CD14-positive monocyte (primary cell): ENCODE results near the gene CHTOP. TPM values are rescaled to one million over a fixed set of nuclear protein-coding genes. Genes with fewer than 3 reads are reported as not detected.

Experiments used
- DNase-seq, 3 donors: peaks; one replicate each; pipeline ENCODE4 v3.0.0-alpha.2; 2011 to 2022
- H2AFZ ChIP-seq: 2 replicates; pipeline ENCODE4 v1.6.0; 2012; ENCODE audit warnings: mild to moderate bottlenecking, low read depth, low read length, inconsistent platforms; ENCODE audit not compliant: insufficient read depth, poor library complexity, severe bottlenecking
- H3K27ac ChIP-seq, 2 donors: 1 replicate in 1 of 2; 2 replicates in 1 of 2; pipeline ENCODE4 v1.5.1; 2012 to 2013; ENCODE audit warnings: low read length in 2 of 2, control low read depth in 1 of 2, inconsistent platforms in 1 of 2, low read depth in 1 of 2, mild to moderate bottlenecking in 1 of 2
- H3K27me3 ChIP-seq, 2 donors: one replicate each; pipeline versions ENCODE4 v1.6.0 to v1.6.1; 2011 to 2013; ENCODE audit warnings: low read length in 2 of 2; ENCODE audit not compliant: control insufficient read depth in 2 of 2, insufficient read depth in 2 of 2
- H3K36me3 ChIP-seq, 2 donors: replicated peaks in 1 of 2; 1 replicate in 1 of 2; 2 replicates in 1 of 2; pipeline versions ENCODE4 v1.5.1 to v1.6.1; 2012 to 2013; ENCODE audit warnings: low read length in 2 of 2, control low read depth in 1 of 2, inconsistent platforms in 1 of 2, mild to moderate bottlenecking in 1 of 2; ENCODE audit not compliant: insufficient read depth in 2 of 2, control insufficient read depth in 1 of 2
- H3K4me1 ChIP-seq, 2 donors: 1 replicate in 1 of 2; 2 replicates in 1 of 2; pipeline versions ENCODE4 v1.5.1 to v1.6.1; 2012 to 2013; ENCODE audit warnings: low read length in 2 of 2, control low read depth in 1 of 2, inconsistent platforms in 1 of 2, mild to moderate bottlenecking in 1 of 2, moderate library complexity in 1 of 2; ENCODE audit not compliant: insufficient read depth in 2 of 2, control insufficient read depth in 1 of 2
- H3K4me2 ChIP-seq: replicated peaks from 2 replicates; pipeline ENCODE3; 2012; ENCODE audit warnings: low read length, moderate library complexity, mild to moderate bottlenecking; ENCODE audit not compliant: poor library complexity, severe bottlenecking; ENCODE audit errors: extremely low read depth
- H3K4me3 ChIP-seq, 3 experiments: fragments of 200-600 bp in 1 of 3; sonication (generic) in 1 of 3; replicated peaks in 1 of 3; 1 replicate in 2 of 3; 2 replicates in 1 of 3; pipeline ENCODE4 v1.5.1; 2011 to 2013; ENCODE audit warnings: low read length in 3 of 3, mild to moderate bottlenecking in 3 of 3, control low read depth in 2 of 3, low read depth in 2 of 3, inconsistent platforms in 1 of 3, moderate library complexity in 1 of 3
- H3K79me2 ChIP-seq: 2 replicates; pipeline ENCODE4 v1.6.0; 2012; ENCODE audit warnings: mild to moderate bottlenecking, control low read depth, inconsistent platforms, low read length, moderate library complexity; ENCODE audit not compliant: insufficient read depth
- H3K9ac ChIP-seq: 2 replicates; pipeline ENCODE4 v1.6.0; 2017; ENCODE audit warnings: low read length, mild to moderate bottlenecking; ENCODE audit not compliant: insufficient read depth, poor library complexity, severe bottlenecking
- H3K9me3 ChIP-seq, 2 donors: replicated peaks in 1 of 2; 1 replicate in 1 of 2; 2 replicates in 1 of 2; pipeline versions ENCODE4 v1.5.1 to v1.6.1; 2012 to 2013; ENCODE audit warnings: low read length in 2 of 2, control low read depth in 1 of 2; ENCODE audit not compliant: control insufficient read depth in 1 of 2, insufficient read depth in 1 of 2
- H4K20me1 ChIP-seq: 2 replicates; pipeline ENCODE4 v1.6.0; 2012; ENCODE audit warnings: mild to moderate bottlenecking, low read length, control low read depth, moderate library complexity; ENCODE audit not compliant: insufficient read depth
- H3K27ac Mint-ChIP-seq, 7 donors: one replicate each; pipeline ENCODE4 v1.8.0; 2020; ENCODE audit warnings: mild to moderate bottlenecking in 7 of 7, mixed read lengths in 7 of 7, moderate library complexity in 6 of 7, inconsistent platforms in 2 of 7
- H3K27me3 Mint-ChIP-seq, 3 donors: one replicate each; pipeline ENCODE4 v1.8.0; 2021 to 2022; ENCODE audit warnings: low read depth in 3 of 3, mild to moderate bottlenecking in 3 of 3, mixed read lengths in 3 of 3, moderate library complexity in 3 of 3, inconsistent platforms in 1 of 3
- H3K36me3 Mint-ChIP-seq, 2 donors: one replicate each; pipeline ENCODE4 v1.8.0; 2020; ENCODE audit warnings: mixed read lengths in 2 of 2, inconsistent platforms in 1 of 2, mild to moderate bottlenecking in 1 of 2
- H3K4me1 Mint-ChIP-seq: one replicate; pipeline ENCODE4 v1.8.0; 2020; ENCODE audit warnings: mild to moderate bottlenecking, mixed read lengths
- H3K4me3 Mint-ChIP-seq, 2 donors: one replicate each; pipeline ENCODE4 v1.8.0; 2020; ENCODE audit warnings: mild to moderate bottlenecking in 2 of 2, mixed read lengths in 2 of 2, moderate library complexity in 1 of 2
- H3K9me3 Mint-ChIP-seq, 7 donors: one replicate each; pipeline ENCODE4 v1.8.0; 2020 to 2022; ENCODE audit warnings: mixed read lengths in 7 of 7, mild to moderate bottlenecking in 6 of 7, moderate library complexity in 6 of 7, inconsistent platforms in 2 of 7
- WGBS: methylation state at CpG from one replicate; pipeline ENCODE4 v1.1.5; 2013; ENCODE audit warnings: missing lambda C conversion rate; ENCODE audit not compliant: insufficient coverage; 5-methylcytosine and 5-hydroxymethylcytosine counted together
- intact Hi-C, 2 donors: fragments of 100-400 bp; cut with micrococcal nuclease; formaldehyde crosslinking; loops; one replicate each; pipeline versions ENCODE4 v1.15.0 to v1.15.1; 2023
- polyA plus RNA-seq, 3 donors: library from polyadenylated mRNA; depleted of rRNA in 1 of 3; unstranded in 2 of 3; stranded (reverse) in 1 of 3; fragments of 300-500 nt in 2 of 3; fragments of >200 nt in 1 of 3; fragmentation: Illumina TruSeq in 2 of 3; gene quantifications; 1 replicate in 2 of 3; 2 replicates in 1 of 3; pipeline ENCODE4 v1.2.3, GENCODE V29; 2012 to 2021
- TF ChIP-seq, protein P1 (sequence below): fragments of 200-600 bp; IDR thresholded peaks from one replicate; pipeline ENCODE4 v1.8.0; 2022; ENCODE audit warnings: antibody characterized with exemption, mild to moderate bottlenecking

The CHTOP gene
- polyA plus RNA-seq, 3 donors: 28.1 to 56.2 (median 38.2) TPM

DNA sequence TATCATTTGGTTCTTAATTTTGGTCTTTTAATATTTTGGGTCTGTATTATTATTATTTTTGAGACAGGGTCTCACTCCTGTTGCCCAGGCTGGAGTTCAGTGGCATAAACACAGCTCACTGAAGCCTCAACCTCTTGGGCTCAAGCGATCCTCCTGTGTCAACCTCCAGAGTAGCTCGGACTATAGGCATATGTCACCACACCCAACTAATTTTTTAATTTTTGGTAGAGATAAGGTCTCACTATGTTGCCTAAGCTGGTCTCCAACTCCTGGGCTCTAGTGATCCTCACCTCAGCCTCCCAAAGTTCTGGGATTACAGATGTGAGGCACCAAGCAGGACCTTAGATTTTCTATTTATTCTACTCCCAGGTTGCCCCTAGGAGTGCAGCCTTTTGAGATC is 39.6 kb downstream of the CHTOP start:
- Mint-ChIP-seq H3K27me3 (peaks cover 9 to 14% (median 12%) of the 10 kb centered on the region in 3 donors), H3K27ac (no peak overlapping the region), H3K4me3 (no peak overlapping the region), H3K9me3 (peaks cover 0 to 8% (median 4%) of the 10 kb centered on the region in 7 donors), H3K36me3 (peaks cover 13 to 15% of the 10 kb centered on the region in 2 donors), H3K4me1 (peaks cover 27% of the 10 kb centered on the region)
- Histone ChIP-seq H3K27ac (no peak overlapping the region), H4K20me1 (no peaks in the 10 kb centered on the region), H3K4me3 (no peak overlapping the region), H3K9me3 (peaks cover 0 to 4% of the 10 kb centered on the region in 2 donors), H3K9ac (no peak overlapping the region), H3K4me2 (no peak overlapping the region), H3K4me1 (peaks cover 17 to 30% of the 10 kb centered on the region in 2 donors), H3K79me2 (peaks cover 23% of the 10 kb centered on the region), H2AFZ (no peak overlapping the region), H3K27me3 (peaks cover 2 to 9% of the 10 kb centered on the region in 2 donors), H3K36me3 (peaks cover 0 to 12% of the 10 kb centered on the region in 2 donors)
- no CpG with 5 or more reads among the region's 2 CpGs for WGBS
- intact Hi-C loops: loop anchor here in 1 of 2 donors (5.0 kb wide), 1 partner anchor 41 kb away; the partner anchor contains the start of gene CHTOP
- TF ChIP-seq, protein P1, sequence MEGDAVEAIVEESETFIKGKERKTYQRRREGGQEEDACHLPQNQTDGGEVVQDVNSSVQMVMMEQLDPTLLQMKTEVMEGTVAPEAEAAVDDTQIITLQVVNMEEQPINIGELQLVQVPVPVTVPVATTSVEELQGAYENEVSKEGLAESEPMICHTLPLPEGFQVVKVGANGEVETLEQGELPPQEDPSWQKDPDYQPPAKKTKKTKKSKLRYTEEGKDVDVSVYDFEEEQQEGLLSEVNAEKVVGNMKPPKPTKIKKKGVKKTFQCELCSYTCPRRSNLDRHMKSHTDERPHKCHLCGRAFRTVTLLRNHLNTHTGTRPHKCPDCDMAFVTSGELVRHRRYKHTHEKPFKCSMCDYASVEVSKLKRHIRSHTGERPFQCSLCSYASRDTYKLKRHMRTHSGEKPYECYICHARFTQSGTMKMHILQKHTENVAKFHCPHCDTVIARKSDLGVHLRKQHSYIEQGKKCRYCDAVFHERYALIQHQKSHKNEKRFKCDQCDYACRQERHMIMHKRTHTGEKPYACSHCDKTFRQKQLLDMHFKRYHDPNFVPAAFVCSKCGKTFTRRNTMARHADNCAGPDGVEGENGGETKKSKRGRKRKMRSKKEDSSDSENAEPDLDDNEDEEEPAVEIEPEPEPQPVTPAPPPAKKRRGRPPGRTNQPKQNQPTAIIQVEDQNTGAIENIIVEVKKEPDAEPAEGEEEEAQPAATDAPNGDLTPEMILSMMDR: no peak
- DNase-seq: no peak

DNA sequence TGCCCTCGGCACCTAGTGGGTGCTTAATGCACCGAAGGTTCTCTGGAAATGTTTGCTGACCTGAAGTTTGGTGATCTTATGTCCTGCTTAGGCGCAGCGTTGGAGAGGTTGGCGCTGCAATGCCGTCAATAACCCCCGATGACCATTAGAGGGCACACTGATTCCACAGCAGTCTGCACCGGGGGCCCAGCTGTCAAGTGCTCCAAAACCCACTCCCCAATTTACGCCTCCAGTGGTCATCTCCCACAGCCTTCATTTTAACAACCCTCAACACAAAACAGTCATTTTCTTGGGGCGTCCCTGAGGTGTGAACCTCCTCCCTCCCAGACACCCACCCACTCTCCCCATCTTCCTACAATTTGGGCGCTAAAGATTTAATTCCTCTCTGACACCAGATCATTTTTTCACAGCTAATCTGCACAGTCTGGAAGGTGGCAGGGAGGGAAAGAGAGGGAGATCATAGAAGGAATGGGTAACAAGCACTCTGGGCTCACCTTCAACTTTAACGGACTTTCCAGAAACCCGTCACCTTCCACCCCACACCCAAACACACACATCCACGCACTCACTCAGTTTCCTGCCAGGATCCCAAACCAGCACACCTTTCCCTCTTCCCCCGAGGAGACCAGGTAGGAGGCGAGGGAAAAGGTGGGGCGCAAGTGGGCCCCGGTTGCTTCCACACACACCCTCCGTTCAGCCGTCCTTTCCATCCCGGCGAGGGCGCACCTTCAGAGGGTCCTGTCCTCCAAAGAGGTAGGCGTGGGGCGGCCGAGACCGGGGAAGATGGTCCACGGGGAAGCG is 44.1 kb downstream of the CHTOP start:
- peak overlapping the region in 2 of 3 experiments; percentile 28 to 78 for H3K4me3 ChIP-seq
- H3K79me2 ChIP-seq: no peaks in the 10 kb centered on the region
- Mint-ChIP-seq H3K27ac (peak overlapping the region in 1 of 7 donors; percentile 68), H3K27me3 (peaks cover 45 to 48% (median 46%) of the 10 kb centered on the region in 3 donors), H3K9me3 (peaks cover 0 to 17% (median 12%) of the 10 kb centered on the region in 7 donors), H3K36me3 (peaks cover 11 to 14% of the 10 kb centered on the region in 2 donors), H3K4me1 (peaks cover 24% of the 10 kb centered on the region), H3K4me3 (peak overlapping the region; percentile 84 to 96)
- DNase-seq: peak in 2 of 3 donors; percentile 56 to 57
- peak overlapping the region; percentile 95 for H3K4me2 ChIP-seq
- H3K27me3 ChIP-seq: peaks cover 19 to 41% of the 10 kb centered on the region in 2 donors
- H3K4me1 ChIP-seq: peaks cover 18 to 27% of the 10 kb centered on the region in 2 donors
- H4K20me1 ChIP-seq: no peaks in the 10 kb centered on the region
- H3K9ac ChIP-seq: peak overlapping the region; percentile 57
- intact Hi-C loops: loop anchor here (5.0 kb wide), 2 partner anchors 69 to 309 kb away; partner anchors contain the start of gene RAB13 (in 1 of the 2)
- H3K36me3 ChIP-seq: no peaks in the 10 kb centered on the region
- WGBS: 4% methylated on average over 21 of the region's 29 CpGs
- TF ChIP-seq, protein P1: peak; percentile 95
- peak overlapping the region; percentile 83 for H2AFZ ChIP-seq
- H3K9me3 ChIP-seq: peaks cover 0 to 4% of the 10 kb centered on the region in 2 donors
- no peak overlapping the region for H3K27ac ChIP-seq
